KOPT-K1 (cell line): ENCODE results near the gene MYO5A.
A peak's percentile ranks its signal among the peaks of the same experiment; 100 is the strongest.

Source experiments
- H3K27ac ChIP-seq: fragments of 200-600 bp; sonication (generic); 2 replicates; pipeline ENCODE4 v1.5.1; 2016; ENCODE audit warnings: antibody characterized with exemption, mild to moderate bottlenecking, low read depth, low read length; ENCODE audit not compliant: poor library complexity, severe bottlenecking
- H3K36me3 ChIP-seq: fragments of 200-600 bp; sonication (generic); 2 replicates; pipeline ENCODE4 v1.5.1; 2017; ENCODE audit warnings: antibody characterized with exemption, mild to moderate bottlenecking, low read length, moderate library complexity; ENCODE audit not compliant: insufficient read depth
- H3K9me3 ChIP-seq: fragments of 200-600 bp; sonication (generic); 2 replicates; pipeline ENCODE4 v1.5.1; 2017; ENCODE audit warnings: antibody characterized with exemption, low read length, mild to moderate bottlenecking; ENCODE audit not compliant: insufficient read depth, poor library complexity, severe bottlenecking

The MYO5A gene

DNA sequence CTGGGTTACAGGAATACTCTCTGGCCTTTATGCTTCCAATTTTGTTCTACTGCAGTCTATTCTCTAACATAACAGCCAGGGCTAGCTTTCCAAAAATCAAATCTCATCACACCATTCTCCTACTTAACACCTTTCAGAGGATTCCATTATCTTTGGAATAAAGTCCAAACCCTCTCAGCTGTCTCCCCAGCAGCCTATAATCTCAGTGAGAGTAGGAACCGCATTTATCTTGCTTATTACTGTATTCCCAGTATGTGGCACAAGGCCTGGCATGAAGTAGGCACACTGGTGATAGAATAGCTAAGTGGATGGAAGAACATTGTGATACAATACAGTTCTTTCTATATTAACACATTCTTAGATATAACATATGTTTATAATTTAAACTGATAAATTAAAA lies 184.1 kb downstream of the MYO5A start:
- H3K36me3 ChIP-seq, result peaks cover 8% of the 10 kb centered on the region; the same call in 1 of the 2 replicates
- no peak overlapping the region for H3K27ac ChIP-seq
- no peaks in the 10 kb centered on the region for H3K9me3 ChIP-seq

DNA sequence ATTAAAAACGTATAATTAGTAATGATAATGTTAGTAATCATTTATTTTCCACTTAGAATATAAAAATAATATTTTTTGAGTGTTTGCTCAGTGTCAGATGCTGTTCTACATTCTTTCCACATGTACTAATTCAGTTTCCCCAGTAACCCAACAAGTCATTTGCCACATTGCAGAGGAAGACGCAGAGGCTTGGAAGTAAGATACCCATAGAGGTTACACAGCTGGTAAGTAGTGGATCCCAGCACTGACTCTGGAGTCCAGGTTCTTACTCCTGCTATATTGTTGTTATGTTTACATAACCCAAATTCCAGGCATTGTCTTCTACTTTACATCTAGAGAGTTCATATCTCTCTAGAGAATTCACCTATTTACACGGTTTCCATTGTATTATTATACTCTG lies 184.8 kb downstream of the MYO5A start:
- H3K36me3 ChIP-seq, result peaks cover 4% of the 10 kb centered on the region; the same call in 1 of the 2 replicates
- H3K9me3 ChIP-seq, result no peaks in the 10 kb centered on the region
- H3K27ac ChIP-seq, result no peak overlapping the region

DNA sequence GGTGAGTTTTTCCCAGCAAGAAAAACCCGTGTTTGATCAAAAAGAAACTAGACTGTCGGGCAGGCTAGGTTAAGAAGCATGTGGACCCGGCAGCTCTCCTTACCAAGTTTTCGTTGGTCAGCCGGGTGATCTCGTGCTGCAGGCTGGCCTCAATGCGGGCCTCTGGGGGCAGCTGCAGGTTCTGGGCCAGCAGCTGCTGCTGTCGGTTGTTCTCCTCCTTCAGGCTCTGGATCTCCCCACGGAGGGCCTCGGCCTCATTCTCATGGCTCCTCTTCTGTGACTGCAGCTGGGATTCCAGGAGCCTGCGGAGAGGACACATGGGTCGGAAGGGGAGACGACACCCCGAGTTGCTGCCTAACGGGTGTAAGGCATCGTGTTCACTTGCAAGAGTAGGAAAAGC lies 188.6 kb downstream of the MYO5A start:
- Histone ChIP-seq H3K36me3 (peaks cover 3% of the 10 kb centered on the region; the same call in 1 of the 2 replicates), H3K9me3 (no peaks in the 10 kb centered on the region), H3K27ac (no peak overlapping the region)

DNA sequence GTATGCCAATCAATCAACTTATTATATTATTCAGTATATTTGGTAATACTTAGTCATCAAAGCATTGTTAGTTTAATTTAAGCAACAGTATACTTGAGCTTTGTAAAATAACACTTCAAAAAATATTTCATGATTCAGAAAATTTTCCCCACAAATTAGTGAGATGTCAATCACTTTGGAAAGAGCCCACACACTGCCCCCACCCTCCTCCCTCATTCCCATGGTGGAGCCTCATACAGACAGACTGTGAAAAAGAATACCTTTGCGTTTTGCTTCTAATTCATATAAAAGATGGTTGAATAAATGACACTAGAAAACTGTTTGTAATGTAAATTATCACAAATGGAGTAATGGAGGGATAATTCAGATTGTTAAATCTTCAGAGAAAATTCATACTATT lies 189.8 kb downstream of the MYO5A start:
- Histone ChIP-seq H3K27ac (no peak overlapping the region), H3K9me3 (no peaks in the 10 kb centered on the region), H3K36me3 (peaks cover 3% of the 10 kb centered on the region; the same call in 1 of the 2 replicates)

DNA sequence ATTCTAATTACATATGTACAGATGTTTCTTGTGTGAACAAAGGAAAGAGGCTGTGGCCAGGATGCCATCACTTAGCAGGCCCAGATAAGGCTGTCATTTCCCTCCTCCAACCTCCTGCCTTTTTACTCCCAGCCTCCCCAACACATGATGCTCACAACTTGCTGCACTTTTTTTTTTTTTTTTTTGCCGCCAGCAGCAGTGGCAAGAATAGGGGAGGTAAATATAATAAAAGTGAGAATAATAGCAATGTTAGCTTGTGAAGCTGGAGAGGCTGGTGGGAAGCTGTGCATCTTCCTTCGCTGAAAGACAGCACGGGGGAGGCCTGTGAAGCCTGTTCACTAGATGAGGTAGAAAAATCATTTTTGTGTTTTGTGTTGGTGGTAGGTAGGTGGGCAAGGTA lies 190.6 kb downstream of the MYO5A start:
- H3K36me3 ChIP-seq, result peaks cover 3% of the 10 kb centered on the region; the same call in 1 of the 2 replicates
- no peaks in the 10 kb centered on the region for H3K9me3 ChIP-seq
- H3K27ac ChIP-seq, result peak overlapping the region; percentile 4

DNA sequence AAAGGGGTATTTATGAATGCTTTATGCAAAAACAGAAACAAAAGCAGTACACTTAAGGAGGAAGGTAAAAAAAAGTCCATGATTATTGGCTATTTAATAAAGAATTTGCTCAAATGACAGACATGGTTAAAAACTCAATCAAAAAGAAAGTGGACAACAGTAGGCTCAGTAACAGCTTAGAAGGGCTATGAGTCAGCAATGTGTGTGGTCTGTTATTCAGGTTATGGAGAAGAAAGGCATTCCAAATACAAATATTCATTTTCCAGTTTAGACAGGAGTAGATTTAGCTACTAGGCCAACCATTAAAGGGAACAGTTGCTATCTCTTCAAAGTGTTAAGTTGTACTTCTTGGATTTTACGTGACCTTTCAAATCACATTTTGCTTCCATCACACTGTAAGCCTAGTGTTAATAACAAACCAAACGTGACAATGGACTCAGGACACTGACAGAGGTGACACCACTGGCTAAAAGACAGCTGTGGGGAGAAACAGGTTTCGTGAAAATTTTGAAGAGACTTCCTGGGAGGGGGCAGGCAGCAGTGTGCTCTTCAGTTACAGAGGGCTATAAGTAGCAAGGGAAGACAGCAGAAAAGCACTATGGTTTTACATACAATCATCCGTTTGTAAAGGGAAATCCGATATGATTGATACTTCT lies 191.4 kb downstream of the MYO5A start:
- Histone ChIP-seq H3K36me3 (peaks cover 3% of the 10 kb centered on the region; the same call in 1 of the 2 replicates), H3K9me3 (no peaks in the 10 kb centered on the region), H3K27ac (no peak overlapping the region)

DNA sequence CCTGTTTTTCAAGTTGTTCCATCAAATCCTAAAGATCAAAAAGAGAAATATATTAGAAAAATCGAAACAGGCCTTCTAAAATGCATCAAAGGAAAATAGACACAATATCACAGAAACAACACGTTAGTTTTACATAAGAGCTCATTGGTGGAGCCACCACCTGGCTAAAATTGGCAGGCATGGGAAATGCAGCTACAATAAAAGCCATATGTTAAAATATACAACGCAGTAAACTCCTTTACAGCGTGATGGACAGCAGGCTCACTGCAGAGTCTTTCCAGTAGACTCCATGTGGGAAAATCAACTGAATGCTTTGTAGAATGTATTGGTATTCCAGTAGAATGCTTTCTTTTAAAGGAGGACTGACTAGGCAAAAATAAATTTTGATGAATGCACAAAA lies 192.2 kb downstream of the MYO5A start:
- Histone ChIP-seq H3K9me3 (no peaks in the 10 kb centered on the region), H3K36me3 (peaks cover 3% of the 10 kb centered on the region; the same call in 1 of the 2 replicates), H3K27ac (no peak overlapping the region)

DNA sequence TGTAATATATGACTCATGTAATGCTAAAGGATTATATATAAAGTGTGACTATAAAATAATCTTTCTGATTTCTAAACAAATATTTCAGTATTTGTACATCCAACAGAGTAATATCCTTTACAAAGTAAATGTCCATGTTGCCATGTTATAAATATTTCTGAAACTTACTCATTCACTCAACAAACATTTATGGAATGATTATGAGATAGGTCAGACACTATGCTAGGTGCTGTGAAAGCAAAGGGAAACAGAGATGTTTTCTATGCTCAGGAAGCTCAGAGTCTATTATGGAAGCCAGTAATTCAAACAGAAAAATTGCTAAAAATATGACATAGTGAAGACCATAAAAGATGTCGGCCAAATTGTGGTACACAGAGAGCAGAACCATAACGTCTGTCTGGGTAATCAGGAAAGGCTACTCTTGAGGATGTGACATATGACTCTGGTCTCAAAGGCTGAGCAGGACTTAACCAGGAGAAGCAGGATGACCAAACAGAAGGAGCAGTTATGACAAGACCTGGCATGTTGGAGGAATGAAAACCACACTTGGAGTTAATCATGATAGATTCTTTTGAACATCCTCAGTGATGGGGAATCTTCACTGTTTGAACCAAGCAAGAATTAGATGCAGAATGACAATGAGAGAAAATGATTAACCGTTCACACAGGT lies 194.1 kb downstream of the MYO5A start:
- H3K27ac ChIP-seq, result no peak overlapping the region

DNA sequence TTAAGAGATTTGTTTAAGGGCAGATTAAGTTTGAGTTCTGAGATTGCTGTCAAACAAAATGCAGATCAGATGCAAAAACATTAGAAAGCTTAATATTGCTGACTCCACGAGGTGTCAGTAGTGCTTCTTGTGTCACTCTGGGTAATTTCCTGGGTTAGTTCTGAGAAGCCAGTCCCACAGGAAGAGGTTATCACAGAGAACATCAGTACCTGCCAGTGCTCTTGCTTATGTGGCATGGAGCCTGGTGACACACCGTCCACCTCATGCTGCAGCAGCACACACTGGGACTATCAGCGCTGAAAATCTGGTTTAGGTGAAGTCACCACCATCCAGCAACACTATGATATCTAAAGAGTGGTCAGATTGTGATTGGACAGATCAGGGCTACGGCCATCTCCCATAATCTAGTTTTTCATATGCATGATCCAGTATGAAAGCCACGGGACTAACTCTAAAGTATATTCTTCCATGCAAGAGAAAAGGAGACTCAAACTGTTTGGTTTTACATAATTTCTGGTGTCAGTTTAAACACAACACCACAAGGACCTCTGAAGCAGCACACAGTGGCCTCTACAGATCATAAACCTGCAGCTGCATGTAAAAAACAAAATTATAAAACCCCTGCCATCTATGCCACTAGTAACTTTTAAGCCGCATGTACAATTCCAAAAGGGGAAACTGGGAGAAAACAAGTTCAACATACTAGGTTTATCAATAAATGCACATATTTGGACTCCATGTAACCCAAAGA lies 197.0 kb downstream of the MYO5A start:
- Histone ChIP-seq H3K36me3 (peaks cover 28% of the 10 kb centered on the region), H3K9me3 (no peaks in the 10 kb centered on the region), H3K27ac (peak overlapping the region; percentile 52)

More for the DNA sequence above, 194.1 kb downstream of the MYO5A start:
- Histone ChIP-seq H3K9me3 (no peaks in the 10 kb centered on the region), H3K36me3 (peaks cover 10% of the 10 kb centered on the region; the same call in 1 of the 2 replicates)

DNA sequence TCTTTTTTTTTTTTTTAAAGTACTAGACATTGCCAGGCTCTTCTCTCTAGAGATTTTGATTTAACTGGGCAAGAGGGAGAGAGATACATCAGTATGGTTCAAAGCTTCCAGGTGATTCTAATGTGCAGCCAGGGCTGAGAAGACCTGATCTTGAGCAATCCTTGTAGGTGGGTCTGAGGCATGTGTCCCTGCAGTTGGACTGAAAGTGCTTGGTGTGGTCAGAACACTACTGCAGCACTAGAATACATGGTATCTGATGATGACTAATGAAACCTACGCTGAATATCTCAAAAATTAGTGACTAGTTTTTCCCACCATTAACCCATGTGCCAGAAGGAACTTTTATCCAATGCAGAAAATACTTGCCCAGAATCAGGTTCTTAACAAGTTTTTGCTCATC lies 198.7 kb downstream of the MYO5A start:
- H3K9me3 ChIP-seq, result no peaks in the 10 kb centered on the region
- H3K27ac ChIP-seq, result no peak overlapping the region
- H3K36me3 ChIP-seq, result peaks cover 30% of the 10 kb centered on the region

DNA sequence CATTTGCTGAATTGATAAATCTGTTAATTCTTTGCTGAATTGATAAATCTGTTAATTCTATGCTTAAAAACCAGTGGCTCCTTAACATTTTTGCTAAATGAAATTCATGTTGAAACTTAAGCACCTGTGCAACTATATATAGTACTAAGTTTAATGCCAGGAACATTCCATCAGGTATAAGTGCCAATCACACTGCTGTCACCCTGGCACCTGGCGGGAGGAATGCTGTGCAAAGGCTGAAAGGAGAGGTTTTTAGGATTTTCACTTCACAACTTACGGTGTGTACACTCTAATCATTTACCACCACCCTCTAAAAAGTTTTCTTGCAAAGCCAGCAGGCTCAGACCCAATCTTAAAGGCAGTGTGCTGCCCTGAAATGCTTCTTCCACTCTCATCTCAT lies 199.5 kb downstream of the MYO5A start:
- no peaks in the 10 kb centered on the region for H3K9me3 ChIP-seq
- peaks cover 30% of the 10 kb centered on the region for H3K36me3 ChIP-seq
- no peak overlapping the region for H3K27ac ChIP-seq

DNA sequence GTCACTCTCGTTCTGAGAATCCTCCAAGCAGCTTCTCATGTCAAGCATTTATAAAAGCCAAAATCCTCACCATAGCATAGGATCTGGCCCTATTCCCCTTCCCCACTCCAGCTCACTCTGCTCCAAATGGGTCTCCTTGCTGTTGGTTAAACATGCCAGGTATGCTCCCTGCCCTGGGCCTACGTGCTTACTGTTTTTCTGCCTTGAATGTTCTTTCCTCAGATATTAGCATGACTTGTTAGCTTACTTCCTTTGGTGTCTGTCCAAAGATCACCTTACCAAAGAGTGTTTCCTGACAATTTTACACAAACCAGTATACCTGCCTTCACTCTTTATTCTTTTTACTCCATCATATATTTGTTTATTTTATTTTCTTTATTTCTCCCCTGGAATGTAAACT lies 200.0 kb downstream of the MYO5A start:
- Histone ChIP-seq H3K9me3 (no peaks in the 10 kb centered on the region), H3K36me3 (peaks cover 30% of the 10 kb centered on the region), H3K27ac (no peak overlapping the region)

DNA sequence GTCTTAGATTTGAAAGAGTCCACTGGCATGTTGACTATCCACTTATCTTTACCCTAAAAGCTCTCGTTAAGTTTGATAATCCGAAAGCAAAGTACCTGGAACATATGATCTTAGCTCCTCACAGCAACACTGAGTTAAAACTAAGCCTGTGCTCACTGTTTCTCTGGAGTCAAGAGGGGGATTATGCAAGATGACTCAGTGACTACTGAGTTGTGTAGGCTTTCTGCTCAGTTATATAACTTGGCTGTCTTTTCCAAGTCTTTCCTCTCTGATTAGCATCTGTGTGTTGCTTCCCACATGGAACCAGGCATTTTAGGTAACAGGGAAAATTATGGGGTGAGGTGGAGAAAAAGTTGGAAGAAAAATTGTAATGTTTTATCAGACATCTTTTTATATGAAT lies 201.9 kb downstream of the MYO5A start:
- Histone ChIP-seq H3K36me3 (peaks cover 36% of the 10 kb centered on the region), H3K9me3 (no peaks in the 10 kb centered on the region), H3K27ac (no peak overlapping the region)

DNA sequence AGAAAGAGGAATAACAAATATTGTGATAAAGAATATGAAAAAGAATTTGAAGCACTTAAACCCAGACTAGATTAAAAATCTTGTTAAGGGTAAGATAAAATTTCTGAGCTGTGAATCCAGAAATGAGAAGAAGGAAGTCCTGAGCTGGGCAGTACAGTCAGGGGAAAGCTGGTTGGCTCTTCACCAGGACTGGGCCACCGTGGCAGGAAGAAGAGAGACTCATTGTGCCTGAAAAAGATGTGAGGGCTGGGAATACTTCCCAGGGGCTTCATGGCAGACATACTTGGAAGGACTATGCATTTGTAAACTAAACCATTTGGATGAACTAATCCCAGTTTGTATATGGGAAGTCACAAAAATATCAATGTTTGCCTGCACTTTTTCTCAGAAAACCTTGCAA lies 204.6 kb downstream of the MYO5A start:
- Histone ChIP-seq H3K9me3 (no peaks in the 10 kb centered on the region), H3K36me3 (peaks cover 49% of the 10 kb centered on the region), H3K27ac (no peak overlapping the region)

DNA sequence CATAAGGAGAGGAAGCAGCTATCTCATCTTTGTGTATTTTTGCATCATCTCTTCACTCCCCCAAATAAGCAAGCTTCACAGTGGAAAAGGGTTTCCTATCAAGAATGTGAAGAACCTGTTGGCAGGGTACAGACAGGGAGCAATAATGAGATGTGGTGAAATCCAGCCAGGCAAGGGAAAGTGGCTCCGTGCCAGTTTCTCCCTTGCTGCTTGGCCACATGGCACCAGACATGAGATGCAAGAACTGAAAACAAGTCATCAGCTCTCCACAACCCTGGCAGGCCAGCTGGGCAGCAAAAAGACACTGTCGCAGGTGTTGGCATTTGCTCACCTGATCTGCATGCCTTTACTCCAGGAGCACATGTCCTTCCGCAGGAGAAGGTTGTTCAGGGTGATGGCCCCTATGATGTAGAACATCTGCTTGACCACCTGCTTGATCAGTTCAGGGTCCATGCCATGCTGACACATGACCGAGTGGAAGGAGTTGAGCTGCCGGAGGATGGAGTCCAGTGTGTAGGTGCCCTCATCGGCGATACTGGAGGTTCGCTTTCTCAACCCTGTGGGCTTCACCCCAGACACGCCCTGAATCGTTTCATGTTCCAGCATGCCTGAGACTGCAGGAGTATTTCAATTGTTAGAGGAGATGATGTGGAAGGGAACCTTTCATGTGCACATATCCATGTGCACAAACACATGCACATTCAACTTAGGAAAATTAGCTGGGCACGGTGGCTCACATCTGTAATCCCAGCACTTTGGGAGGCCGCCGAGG lies 209.8 kb downstream of the MYO5A start:
- peaks cover 49% of the 10 kb centered on the region for H3K36me3 ChIP-seq
- no peak overlapping the region for H3K27ac ChIP-seq
- no peaks in the 10 kb centered on the region for H3K9me3 ChIP-seq
